ENCODE results near the gene LAMC2.

Gene LAMC2

DNA sequence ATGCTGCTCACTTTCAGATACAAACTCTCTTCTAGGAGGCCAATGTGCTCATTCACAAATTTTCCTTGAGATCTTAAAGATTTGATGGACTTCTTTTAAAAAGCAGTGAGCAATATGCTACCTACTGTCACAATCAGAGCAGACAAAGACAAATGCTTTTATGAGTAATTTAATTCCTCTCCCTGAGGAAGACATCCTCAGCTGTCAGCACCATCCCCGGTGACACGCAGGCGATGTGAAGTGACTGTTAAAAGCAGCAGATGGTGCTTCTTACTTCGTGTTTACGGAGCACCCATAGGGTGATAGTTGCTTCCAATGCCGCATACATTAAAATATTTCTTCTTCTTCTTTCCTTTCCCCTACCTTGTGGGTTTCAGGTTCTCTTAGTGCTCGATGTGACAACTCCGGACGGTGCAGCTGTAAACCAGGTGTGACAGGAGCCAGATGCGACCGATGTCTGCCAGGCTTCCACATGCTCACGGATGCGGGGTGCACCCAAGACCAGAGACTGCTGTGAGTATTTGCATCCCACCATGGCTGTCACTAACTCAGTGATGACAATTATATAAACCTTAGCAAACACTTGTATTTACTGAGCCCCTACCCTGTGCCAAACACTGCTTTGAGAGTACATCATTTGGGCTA lies 29.1 kb downstream of the LAMC2 start:
- DNase-seq = no peak

- DNase-seq = no peak
These were observed 29.9 kb downstream of the LAMC2 start for GRCh38 chr1:183215936-183216335.

DNA sequence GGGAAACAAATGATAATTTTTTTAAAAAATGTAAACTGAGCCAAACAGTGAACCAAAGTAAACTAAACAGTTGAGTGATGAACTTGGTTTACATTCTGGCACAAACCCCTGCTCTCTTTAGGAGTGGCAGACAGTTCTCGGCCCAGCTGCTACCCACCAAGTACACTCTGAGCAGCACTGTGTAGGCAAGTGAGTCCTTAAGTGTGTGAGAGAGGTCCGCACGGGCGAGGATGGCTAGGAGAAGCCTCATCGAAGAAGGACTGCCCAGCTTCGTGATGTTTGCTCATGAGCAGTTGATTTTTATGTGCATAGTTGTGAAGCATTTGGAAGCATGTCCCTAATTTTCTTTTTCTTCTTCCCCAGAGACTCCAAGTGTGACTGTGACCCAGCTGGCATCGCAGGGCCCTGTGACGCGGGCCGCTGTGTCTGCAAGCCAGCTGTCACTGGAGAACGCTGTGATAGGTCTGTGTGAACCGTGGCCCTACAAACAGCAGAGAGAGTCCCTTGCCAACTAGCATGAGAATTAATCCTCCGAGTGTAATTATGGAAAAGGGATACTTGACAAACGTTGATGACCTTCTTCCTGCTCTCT lies 32.1 kb downstream of the LAMC2 start:
- no peak for DNase-seq

GRCh38 chr1:183218971-183219615 lies 33.0 kb downstream of the LAMC2 start:
- DNase-seq = no peak

DNA sequence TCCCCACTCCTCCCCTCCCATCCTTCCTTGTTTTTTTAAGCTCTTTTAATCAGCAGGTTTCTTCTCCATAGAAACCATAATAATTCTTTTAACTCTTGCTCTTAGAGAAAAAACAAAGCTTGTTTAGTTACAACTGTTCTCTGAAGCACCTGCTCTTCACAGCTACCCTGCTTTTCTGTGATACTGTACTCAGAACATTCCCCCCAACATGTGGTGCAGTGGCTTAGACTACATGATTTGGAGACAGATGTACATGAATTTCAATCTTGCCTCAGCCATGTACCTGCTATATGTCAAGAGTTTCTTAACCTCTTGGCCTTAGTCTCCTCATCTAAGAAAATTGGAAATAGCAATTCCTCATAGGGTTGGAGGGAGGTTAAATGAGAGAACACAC lies 33.5 kb downstream of the LAMC2 start:
- no peak for DNase-seq

- DNase-seq = no peak
These were observed 36.8 kb downstream of the LAMC2 start for GRCh38 chr1:183222909-183223308.

DNA sequence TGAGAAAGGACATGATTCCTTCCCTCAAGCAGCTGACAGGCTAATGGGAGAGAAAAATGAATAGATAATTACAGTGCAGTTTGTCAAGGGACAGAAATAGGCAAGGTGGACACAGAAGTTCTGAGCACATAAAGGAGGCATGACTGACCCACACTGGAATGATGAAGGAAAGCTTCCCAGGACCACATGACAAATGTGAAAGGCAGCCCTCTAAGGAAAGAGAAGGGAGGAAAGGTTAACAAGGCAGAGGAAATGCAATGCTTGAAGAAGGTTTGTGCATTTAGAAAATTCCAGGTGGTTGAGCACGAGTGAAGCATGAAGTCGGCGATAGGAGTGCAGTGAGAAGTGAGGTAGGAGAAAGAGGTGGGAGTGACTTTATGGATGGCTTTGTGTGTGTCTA lies 37.4 kb downstream of the LAMC2 start:
- DNase-seq = peak; percentile 40

- no peak for DNase-seq
These were observed 40.3 kb downstream of the LAMC2 start for GRCh38 chr1:183226361-183226760.

GRCh38 chr1:183226963-183227362 lies 40.9 kb downstream of the LAMC2 start:
- no peak for DNase-seq

DNA sequence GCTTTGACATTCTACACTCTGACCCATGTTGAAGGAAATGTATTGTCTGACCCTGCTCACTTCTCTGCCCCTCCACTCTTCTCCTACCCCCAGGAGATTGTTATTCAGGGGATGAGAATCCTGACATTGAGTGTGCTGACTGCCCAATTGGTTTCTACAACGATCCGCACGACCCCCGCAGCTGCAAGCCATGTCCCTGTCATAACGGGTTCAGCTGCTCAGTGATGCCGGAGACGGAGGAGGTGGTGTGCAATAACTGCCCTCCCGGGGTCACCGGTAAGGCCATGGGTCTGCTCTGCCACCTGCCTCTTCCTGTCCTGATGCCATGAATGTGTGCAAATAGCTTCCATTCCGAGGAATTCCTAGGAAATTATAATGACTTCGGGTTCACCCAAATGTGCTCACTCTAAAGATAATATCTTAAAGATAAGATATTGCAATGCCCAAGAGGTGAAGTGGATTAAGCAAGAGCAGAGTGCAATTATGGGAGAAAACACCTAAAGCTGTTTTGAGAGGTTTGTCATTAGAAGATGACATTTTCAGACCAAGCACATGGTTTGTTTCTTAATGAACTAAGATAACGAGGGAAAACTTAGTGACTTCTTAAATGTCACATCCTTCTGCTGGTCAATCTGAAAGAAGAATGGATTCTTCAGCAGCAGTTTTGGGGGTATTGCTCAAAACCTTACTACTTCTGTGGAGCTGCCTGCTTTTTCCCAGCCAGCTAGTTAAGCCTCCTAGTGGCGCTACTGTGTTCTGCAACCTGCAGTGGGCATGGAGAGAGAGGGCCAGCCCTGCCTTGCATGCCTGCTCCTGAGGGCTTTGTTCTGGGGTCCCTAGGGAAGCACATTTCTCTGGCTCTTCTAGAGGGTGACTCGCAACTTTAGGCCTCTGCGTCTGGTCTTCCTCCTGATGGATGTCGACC lies 41.6 kb downstream of the LAMC2 start:
- peak; percentile 54 for DNase-seq

GRCh38 chr1:183228347-183229220 lies 42.5 kb downstream of the LAMC2 start:
- no peak for DNase-seq

GRCh38 chr1:183230413-183230812 lies 44.3 kb downstream of the LAMC2 start:
- peak; percentile 85 for DNase-seq

- DNase-seq = no peak
These were observed 45.5 kb downstream of the LAMC2 start for GRCh38 chr1:183231545-183231944.

- no peak for DNase-seq
These were observed 47.0 kb downstream of the LAMC2 start for GRCh38 chr1:183233113-183233512.

- peak; percentile 97 for DNase-seq
These were observed 48.8 kb downstream of the LAMC2 start for GRCh38 chr1:183234660-183235476.

- DNase-seq = no peak
These were observed 49.4 kb downstream of the LAMC2 start for GRCh38 chr1:183235503-183235902.

DNA sequence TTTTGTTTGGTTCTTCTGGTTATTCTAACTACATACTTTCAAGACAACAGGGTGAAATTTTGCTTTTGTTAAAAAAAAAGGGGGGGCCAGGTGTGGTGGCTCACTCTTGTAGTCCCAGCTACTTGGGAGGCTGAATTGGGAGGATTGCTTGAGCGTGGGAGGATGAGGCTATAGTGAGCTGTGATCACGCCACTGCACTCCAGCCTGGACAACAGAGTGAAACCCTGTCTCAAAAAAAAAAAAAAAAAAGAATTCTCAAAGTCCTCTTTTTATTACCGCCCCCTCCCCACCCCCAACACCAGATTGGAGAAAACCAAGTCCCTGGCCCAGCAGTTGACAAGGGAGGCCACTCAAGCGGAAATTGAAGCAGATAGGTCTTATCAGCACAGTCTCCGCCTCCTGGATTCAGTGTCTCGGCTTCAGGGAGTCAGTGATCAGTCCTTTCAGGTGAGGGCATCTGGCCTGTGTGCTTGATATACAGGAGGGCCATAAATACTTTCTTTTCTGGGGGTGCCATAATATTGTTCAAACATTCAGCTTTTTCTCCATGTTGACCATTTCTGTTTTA lies 50.2 kb downstream of the LAMC2 start:
- no peak for DNase-seq

DNA sequence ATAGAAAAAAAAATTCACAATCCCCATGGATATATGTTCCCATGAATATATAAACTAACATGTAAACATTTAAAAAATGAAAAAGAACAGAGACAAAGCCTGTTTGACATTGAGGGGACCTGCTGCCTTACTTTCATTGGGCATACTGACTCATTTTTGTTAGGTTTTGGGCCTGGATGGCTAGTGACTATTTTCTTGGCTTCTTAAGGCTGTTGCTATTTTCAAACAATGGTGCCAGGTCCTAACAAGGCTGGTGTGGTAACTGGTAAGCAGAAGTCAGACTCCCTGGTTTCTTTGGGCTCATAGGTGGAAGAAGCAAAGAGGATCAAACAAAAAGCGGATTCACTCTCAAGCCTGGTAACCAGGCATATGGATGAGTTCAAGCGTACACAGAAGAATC lies 51.0 kb downstream of the LAMC2 start:
- no peak for DNase-seq

GRCh38 chr1:183238071-183238470 lies 52.0 kb downstream of the LAMC2 start:
- DNase-seq = peak; percentile 88

DNA sequence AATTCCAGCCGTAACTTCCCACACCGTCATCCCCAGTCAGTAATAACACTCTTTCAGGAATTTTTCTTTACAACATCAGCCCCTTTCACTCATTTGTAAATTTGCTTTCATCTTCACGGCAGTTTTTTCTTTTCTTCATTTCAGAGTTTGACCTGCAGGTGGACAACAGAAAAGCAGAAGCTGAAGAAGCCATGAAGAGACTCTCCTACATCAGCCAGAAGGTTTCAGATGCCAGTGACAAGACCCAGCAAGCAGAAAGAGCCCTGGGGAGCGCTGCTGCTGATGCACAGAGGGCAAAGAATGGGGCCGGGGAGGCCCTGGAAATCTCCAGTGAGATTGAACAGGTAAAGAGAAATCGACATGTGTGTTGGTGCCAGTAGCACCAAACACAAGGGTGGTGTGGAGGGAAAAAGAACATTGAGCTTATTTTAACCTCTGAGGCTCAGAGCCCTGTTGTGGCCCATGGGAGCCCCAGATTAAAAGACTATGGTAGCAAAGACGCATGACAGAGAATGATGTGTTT lies 53.2 kb downstream of the LAMC2 start:
- no peak for DNase-seq
